SIG-M5 (cell line): Measurements from ENCODE around the gene SCIN.
"Not testable (repeated sequence)": the region's sequence is repeated elsewhere in the genome, so short reads cannot be mapped to it uniquely, and the experiment has no call there.

Experiments
- DNase-seq: peaks from one replicate; lab custom pipeline; 2025; lab: John Stamatoyannopoulos, UW

SCIN gene

DNA sequence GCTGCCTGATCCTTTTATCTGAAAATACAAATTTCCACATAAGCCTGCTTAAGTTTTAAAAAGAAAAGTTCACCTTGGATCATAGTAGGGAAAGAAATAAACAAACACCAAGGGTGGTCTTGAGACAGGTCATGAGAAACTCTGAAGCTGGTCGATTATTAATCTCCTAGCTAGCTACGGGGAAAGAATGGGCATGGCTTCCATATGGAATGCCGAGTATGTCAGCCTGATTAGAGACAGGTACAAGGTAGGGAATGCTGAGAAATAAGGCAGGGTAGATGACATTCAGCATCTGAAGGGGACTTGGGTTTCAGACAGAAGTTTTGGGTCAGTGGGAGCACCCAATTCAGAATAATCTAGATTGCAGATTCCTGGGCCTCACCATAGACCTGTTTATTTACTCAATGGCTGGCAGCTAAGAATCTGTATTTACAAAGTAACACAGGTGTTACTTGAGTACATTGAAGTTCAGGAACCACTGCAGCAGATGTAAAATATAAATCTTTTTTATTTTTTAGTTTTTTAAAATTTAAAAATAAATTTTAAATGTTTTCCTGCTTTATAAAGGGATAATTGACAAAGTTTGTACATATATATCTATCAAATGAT lies 49.0 kb downstream of the SCIN start:
- DNase-seq: no peak

DNA sequence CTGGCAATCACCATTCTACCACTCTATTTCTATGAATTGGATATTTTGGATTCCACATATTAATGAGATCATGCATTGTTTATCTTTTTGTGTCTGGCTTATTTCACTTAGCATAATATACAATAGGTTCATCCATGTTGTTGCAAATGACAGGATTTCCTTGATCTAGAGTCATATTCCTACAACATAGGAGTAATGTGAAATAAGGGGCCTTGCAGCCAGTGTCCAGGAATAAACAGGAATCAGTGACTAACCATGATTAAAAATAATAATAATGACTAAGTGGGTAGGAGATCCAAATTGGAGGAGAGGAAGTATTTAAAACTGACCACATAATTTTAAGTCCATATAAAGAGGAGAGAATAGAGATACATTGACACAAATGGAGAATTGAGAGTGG lies 49.9 kb downstream of the SCIN start:
- no peak for DNase-seq

DNA sequence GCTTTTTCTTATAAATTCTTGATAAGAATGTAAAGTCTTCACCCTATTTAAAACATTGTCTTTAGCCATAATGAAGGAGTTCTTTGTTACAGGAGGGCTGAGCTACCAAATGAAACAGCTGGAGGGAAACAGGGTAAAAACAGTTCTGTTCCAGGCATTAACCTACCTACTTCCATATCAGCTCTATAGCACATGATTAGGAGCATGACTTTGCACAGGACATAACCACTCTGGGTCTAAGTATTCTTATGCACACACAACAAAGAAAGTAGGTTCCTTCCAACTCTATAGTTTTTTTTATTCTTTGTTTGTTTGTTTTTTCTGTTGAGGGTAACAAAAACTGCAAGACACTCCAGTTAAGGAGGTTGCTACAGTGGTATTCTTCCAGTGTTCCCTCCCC lies 52.7 kb downstream of the SCIN start:
- no peak for DNase-seq

DNA sequence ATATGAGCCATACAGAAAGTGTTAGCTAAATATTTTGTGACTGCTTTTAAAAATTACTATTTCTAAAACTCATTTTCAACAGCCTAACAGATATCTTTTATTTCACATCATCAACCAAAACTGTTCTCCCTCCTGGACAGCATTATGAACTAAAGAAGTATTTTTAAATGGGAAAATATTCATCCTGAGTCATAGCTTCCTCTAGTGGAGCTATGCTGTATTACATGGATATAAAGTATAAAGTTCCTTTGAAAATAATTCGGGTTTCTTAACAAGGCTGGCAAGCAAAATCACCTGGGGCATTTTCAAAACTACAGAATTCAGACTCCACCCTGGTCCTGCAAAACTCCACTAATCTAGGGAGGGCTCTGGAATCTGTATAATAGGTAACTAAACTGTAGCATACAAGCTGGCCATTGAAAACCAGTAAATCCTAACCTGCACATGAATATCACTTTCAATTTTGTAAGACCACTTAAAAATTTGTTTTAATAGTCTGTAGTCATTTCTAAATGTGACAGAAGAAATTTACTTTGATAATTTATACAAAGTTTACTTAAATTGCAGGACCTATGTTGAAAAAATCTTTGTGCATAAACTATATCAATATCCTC lies 53.5 kb downstream of the SCIN start:
- DNase-seq: no peak

GRCh38 chr7:12625836-12626235 lies 55.3 kb downstream of the SCIN start:
- DNase-seq: no peak

DNA sequence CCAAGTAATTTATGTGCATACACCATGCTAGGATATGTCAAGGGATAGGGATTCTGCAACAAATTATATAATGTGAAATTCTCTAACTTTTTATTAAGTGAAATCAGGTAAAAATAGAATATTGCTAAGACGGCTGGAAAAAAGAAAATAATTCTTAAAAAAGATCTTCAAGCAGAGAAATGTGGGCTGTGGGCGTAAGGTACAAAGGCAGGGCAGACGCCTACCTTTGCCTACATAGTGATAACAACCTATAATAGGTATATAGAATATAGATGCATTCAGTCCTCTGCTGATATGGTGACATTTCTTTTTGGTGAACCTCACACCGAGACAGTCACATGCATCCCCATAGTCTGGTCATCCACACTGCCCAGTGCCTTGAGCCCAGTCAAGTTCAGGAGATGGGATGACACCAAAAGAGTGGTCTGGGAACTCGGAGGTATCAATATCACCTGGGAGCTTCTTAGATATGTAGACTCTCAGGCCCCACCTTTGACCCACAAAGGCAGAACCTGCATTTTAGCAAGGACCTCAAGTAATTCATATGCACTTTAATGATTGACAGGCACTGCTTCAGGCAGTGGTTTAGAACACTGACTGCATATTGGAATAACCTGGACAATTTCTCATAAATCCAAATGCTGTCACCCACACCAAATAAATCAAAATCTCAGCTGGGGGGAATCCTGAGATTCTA lies 59.4 kb downstream of the SCIN start:
- no peak for DNase-seq

GRCh38 chr7:12630513-12630819 lies 59.9 kb downstream of the SCIN start:
- no peak for DNase-seq

GRCh38 chr7:12633582-12633981 lies 63.1 kb downstream of the SCIN start:
- no peak for DNase-seq

DNA sequence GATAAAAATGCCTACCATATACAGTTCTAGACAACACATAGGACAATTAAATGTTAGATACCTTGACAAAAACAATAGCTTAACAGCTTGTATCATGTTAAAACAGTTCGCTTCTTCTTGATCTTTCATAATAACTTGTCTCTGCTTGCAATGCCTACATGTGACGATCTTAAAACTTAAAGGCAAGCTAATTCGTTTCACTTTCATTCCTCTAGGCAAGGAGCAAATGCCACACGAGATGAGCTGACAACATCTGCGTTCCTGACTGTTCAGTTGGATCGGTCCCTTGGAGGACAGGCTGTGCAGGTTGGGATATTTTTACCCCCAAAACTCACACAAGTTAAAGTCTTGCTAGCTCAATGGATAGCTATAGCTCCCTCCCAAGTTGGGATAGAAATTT lies 65.3 kb downstream of the SCIN start:
- DNase-seq: no peak

DNA sequence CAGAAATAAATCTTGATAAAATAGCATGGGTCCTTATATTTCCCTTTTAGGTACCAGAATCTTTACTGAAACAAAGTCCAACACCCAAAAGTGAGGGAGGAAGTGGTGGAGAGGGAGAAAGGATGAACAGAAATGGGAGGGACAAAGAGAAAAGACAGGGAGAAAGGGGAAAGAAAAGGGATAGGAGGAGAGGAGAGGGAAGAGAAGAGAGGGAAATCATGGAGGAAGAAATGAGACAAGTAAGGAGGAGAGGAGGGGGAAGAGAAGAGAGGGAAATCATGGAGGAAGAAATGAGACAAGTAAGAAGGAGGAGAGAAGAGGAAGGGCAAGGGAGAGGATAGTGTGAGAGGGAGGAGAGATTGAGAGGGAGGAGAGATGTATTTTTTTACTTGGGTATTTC lies 66.8 kb downstream of the SCIN start:
- no peak for DNase-seq

GRCh38 chr7:12637819-12638592 lies 67.5 kb downstream of the SCIN start:
- no peak for DNase-seq

- no peak for DNase-seq
Measured at GRCh38 chr7:12638851-12639456, 68.4 kb downstream of the SCIN start.

GRCh38 chr7:12640299-12641096 lies 70.0 kb downstream of the SCIN start:
- no peak for DNase-seq

GRCh38 chr7:12641196-12641595 lies 70.7 kb downstream of the SCIN start:
- no peak for DNase-seq

DNA sequence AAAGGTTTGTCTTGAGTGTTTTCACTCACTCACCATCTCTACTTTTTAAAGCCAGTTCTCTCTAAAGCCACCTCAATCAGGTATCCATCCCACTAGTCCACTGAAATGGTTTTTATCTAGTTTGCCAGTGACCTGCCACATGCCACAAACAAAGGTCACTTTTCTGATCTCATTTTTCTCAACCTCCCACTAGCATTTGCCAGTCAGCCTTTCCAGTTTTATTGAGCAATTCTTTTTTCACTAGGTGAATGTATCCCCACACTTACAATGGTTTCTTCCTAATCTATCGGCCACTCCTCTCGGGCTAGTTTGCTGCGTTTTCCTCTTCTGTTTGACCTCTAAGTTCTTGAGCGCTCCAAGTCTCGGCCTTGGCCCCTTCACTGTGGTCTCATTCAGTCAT lies 72.0 kb downstream of the SCIN start:
- DNase-seq: no peak

- no peak for DNase-seq
Measured at GRCh38 chr7:12643001-12643643, 72.6 kb downstream of the SCIN start.

DNA sequence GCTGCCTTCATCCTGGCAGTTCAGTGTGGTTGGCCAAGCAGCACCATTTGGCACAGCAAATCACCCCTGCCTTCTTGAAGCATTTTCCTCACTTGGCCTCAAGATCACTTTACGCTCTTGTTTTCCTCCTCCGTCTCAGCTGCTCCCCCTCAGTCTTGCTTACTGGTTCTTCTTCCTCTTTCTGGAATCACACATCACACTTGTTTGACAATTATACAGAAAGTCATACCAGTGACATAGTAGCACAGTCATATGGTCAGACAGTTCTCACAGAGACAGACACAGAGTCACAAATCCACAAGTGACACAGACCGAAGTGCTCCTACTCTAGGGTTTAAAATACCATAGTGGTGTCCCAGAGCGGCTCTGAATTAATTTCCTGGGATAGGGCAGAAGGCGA lies 73.1 kb downstream of the SCIN start:
- DNase-seq: no peak

- DNase-seq: not testable (repeated sequence)
Measured at GRCh38 chr7:12645212-12645611, 74.7 kb downstream of the SCIN start.

DNA sequence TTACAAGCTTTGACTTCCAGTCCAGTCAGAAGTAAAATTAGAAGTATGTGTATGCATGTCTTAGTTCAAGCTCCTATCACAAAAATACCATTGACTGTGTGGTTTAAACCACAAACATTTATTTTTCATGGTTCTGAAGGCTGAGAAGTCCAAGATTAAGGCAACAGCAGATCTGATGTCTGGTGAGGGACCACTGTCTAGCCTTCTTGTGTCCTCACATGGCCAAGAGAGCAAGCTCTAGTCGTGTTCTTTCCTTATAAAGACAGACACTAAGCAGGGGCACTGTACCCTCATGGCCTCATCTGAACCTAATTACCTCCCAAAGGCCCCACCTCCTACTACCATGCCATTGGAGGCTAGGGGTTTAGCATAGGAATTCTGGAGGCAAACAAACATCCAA lies 75.6 kb downstream of the SCIN start:
- no peak for DNase-seq

DNA sequence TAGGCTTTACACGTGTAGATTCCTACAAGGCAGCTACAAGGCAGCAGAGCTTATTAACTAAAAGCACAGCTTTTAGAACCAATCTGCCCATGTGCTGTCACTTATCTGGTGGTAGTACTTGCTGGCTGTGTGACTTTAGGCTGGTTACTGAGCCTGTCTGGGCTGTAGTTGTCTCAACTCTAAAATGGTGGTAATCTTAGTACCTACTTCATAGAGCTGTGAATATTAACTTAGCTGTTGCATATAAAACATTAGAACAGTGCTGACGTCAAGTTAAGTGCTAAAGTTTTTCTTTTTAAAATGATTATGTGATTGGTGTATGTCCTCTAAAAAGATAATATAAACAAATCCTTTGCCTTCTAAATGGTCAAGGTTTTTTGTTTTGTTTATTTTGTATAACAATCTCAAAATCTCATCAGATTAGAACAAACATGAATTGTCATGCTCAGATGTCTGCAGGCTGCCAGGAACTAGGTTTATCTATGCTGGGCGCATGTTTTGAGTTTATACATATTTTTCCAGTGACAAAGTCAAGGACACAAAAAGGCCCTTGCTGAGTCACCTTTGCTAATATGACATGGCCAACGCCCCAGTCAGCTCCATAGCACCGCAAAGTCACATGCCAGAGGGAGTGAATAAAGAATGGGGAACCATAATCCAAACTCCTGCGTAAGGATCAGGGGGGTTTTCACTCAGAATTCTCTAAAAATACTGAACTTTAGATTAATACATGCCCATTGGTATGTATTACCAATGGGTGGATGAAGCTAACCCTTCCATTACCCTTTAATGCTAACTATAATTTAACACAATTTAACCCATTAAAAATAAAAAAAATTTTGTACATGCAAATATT lies 77.1 kb downstream of the SCIN start:
- no peak for DNase-seq
